BJ (cell line): ENCODE results near the gene TAF4. TPM values are rescaled to one million over a fixed set of nuclear protein-coding genes. Genes with fewer than 3 reads are reported as not detected.

ENCODE experiments used
- CTCF ChIA-PET: fragments of 350-600 bp; formaldehyde crosslinking; extraction: SDS; loops from one replicate; lab custom pipeline; 2021; ENCODE audit warnings: antibody characterized with exemption, inconsistent platforms; lab: Yijun Ruan, JAX
- POLR2A ChIA-PET: fragments of 300-600 bp; sonication (Branson Sonifier 250); formaldehyde crosslinking; extraction: SDS; loops from one replicate; lab custom pipeline; 2021; ENCODE audit warnings: antibody characterized with exemption; lab: Charles Lee
- DNase-seq: peaks from one replicate; pipeline ENCODE4 v3.0.0-alpha.2; 2011; ENCODE audit warnings: low read depth
- H3K27me3 ChIP-seq: 2 replicates; pipeline ENCODE4 v1.6.0; 2011; ENCODE audit warnings: low read length; ENCODE audit not compliant: control insufficient read depth, insufficient read depth
- H3K36me3 ChIP-seq: 2 replicates; pipeline ENCODE4 v1.5.1; 2011; ENCODE audit warnings: low read length; ENCODE audit not compliant: control insufficient read depth, insufficient read depth
- H3K4me3 ChIP-seq: 2 replicates; pipeline ENCODE4 v1.5.1; 2011; ENCODE audit warnings: low read depth, mild to moderate bottlenecking, control low read depth, low read length
- CTCF ChIP-seq: IDR thresholded peaks from 2 replicates; pipeline ENCODE4 v1.5.1; 2011; ENCODE audit warnings: low read depth, mild to moderate bottlenecking, control low read depth, inconsistent platforms, low read length, moderate library complexity; ENCODE audit not compliant: insufficient read depth
- polyA plus RNA-seq: library from polyadenylated mRNA; depleted of rRNA; stranded (reverse); fragments of >200 nt; gene quantifications from 2 replicates; pipeline ENCODE4 v1.2.3, GENCODE V29; 2011

TAF4 gene
- polyA plus RNA-seq, 1 experiment = 1.2 TPM

DNA sequence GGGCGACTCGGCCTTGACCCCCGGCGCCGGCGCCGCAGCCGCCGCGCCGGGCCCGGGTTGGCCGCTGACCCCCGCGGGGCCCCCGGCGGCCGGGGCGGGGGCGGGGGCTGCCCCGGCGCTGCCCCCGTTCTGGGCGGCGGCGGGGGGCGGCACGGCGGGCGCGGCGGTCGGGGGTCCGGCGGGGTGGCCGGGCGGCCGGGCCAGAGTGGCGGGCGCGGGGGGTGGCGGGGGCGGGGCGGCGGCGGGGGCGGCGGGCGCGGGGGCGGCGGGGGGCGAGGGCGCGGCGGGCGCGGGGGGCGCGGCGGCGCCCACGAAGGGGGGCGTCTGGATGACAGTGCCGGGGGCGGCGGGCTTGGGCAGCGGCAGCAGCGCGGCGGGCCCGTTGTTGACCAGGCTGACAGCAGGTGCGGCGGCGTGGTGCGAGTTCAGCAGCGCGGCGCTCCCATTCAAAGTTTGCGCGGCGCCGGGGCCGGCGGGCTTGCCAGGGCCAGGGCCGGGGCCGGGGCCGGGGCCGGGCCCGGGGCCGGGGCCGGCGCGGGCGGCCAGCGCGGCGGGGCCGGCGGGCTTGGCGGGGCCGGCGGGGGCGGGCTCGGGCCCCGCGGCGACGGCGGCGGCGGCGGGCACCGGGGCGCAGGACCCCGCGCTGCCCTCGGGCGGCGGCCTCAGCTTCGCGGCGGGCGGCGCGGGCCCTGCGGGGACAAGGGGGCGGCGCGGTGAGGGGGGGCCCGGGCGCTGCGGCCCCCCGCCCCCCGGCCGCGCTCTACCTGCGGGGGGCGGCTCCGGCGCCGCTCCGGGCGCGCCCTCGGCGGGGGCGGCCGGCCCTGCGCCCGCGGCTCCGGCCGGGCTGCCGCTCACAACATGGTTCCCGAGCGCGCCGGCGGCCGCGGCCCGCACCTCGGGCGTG, 659 bp downstream of the TAF4 start:
- DNase-seq = no peak
- H3K36me3 ChIP-seq = no peaks in the 10 kb centered on the region
- peak overlapping the region; percentile 45 for H3K4me3 ChIP-seq
- H3K27me3 ChIP-seq = no peaks in the 10 kb centered on the region
- no peak for TF ChIP-seq CTCF
- CTCF ChIA-PET = no interaction called here
- POLR2A ChIA-PET = no interaction called here

DNA sequence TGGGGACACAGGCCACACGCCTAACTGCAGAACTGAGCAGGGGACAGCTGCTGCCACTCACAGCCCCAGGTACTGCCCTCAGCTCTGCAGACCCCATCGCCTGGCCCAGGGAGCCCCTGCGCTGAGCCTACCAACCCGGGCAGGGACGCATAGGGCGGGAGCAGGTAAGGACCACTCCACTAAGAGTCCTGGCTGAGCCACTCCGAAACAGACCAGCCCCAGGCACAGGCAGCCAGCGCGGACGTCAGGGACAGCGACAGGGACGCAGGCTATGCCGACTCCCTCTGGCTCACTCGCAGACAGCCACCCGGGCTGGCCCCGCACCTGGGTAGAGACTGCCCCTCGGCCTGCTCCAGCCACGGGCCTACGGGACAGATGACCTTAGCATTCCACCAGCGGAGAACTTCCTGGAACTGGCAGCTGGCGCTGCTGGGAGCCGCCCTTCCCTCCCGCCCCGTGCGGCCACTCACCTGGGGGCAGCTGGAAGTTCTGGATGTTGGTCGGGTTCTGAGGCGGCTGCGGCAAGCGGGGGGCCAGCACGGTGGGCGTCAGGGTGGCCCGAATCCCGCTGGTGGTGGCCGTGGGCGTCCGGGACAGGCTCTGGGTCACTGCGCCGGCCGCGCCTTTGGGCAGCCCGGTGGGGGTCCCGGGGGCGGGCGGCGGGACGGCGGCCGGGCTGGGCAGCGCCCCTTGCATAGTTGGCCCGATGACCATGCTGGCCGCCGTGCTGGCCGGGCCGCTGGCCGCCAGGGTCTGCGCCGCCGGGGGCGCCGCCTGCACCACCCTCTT, 1.5 kb downstream of the TAF4 start:
- POLR2A ChIA-PET = no interaction called here
- H3K36me3 ChIP-seq = no peaks in the 10 kb centered on the region
- TF ChIP-seq CTCF = no peak
- CTCF ChIA-PET = interaction anchor here (1.3 kb wide), 1 partner anchor 38 kb away, joined by 3 read pairs; no protein-coding TSS in a partner anchor
- DNase-seq = no peak
- no peaks in the 10 kb centered on the region for H3K27me3 ChIP-seq
- peak overlapping the region; percentile 36 for H3K4me3 ChIP-seq

GRCh38 chr20:62063315-62063980, 2.2 kb downstream of the TAF4 start:
- peak overlapping the region; percentile 36 for H3K4me3 ChIP-seq
- DNase-seq = no peak
- H3K36me3 ChIP-seq = no peaks in the 10 kb centered on the region
- TF ChIP-seq CTCF = no peak
- no peaks in the 10 kb centered on the region for H3K27me3 ChIP-seq
- ChIA-PET POLR2A (no interaction called here), CTCF (interaction anchor here (1.3 kb wide), 1 partner anchor 37 kb away, joined by 3 read pairs; no protein-coding TSS in a partner anchor)

DNA sequence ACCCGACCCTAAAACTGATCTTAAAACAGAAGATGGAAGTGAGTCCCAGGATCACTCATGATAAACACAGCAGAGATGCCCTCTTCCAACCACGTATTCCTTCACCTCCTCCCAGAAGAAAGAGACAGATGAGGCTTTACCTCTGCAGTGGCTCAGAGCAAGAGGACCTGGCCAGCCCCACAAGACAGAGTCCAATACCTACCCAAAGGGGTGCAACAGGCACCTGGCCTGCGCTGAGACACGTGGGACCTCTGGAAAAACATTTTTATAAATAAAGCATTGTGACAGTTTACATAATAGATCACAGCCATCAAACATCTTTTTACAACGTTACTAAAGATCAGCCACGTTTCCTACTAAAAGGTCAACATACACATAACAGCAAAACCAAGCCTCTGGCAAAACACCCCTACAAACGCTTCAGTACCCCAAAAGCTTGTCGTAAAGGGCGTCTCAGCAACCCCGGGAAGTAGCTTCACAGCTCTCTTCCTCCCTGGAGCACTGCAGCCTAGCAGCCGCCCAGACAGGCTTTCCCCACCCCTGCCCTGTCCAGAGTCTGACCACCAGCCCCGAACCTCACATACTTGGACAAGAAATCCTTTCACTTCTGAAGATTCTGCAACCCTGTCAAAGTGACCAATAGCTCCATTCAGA, 2.9 kb downstream of the TAF4 start:
- POLR2A ChIA-PET = no interaction called here

More for the DNA sequence above, 2.9 kb downstream of the TAF4 start:
- Histone ChIP-seq H3K27me3 (no peaks in the 10 kb centered on the region), H3K36me3 (no peaks in the 10 kb centered on the region), H3K4me3 (no peak overlapping the region)
- TF ChIP-seq CTCF = no peak
- DNase-seq = no peak
- CTCF ChIA-PET = interaction anchor here (1.3 to 2.1 kb wide), 2 partner anchors 36 to 73 kb away, joined by 3 to 5 read pairs; no protein-coding TSS in a partner anchor
